Measurements from ENCODE around the gene ASAP2. TPM values are rescaled to one million over a fixed set of nuclear protein-coding genes. Genes with fewer than 3 reads are reported as not detected.

Gene ASAP2
- total RNA-seq, 2 experiments from 2014 or later: 0.16 TPM; not detected in 1

DNA sequence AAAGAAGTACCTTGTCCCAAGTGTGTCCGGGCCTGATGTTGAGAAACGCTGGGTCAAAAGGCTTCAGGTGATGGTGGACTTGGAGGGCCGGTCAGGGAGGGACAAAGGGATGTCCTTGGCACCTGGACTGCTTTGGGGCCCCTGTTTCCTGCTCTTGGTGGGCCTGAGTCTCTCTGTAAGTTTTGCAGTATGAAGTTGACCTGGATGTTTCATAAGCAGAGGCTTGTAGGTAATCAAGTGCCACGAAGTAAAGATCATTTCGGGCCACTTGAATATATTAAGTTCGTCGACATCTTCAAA, 29.4 kb downstream of the ASAP2 start:
- Mint-ChIP-seq H3K27me3 (peaks cover 13% of the 10 kb centered on the region), H3K4me1 (ENCODE audit: low read depth) (no peaks in the 10 kb centered on the region), H3K27ac (no peak overlapping the region), H3K36me3 (ENCODE audit: low read depth) (no peaks in the 10 kb centered on the region), H3K9me3 (no peaks in the 10 kb centered on the region), H3K4me3 (no peak overlapping the region)
- POLR2A ChIA-PET: no interaction called here
- H3K36me3 ChIP-seq (ENCODE audit: insufficient read depth, low read length): no peaks in the 10 kb centered on the region
- TF ChIP-seq, protein P1, sequence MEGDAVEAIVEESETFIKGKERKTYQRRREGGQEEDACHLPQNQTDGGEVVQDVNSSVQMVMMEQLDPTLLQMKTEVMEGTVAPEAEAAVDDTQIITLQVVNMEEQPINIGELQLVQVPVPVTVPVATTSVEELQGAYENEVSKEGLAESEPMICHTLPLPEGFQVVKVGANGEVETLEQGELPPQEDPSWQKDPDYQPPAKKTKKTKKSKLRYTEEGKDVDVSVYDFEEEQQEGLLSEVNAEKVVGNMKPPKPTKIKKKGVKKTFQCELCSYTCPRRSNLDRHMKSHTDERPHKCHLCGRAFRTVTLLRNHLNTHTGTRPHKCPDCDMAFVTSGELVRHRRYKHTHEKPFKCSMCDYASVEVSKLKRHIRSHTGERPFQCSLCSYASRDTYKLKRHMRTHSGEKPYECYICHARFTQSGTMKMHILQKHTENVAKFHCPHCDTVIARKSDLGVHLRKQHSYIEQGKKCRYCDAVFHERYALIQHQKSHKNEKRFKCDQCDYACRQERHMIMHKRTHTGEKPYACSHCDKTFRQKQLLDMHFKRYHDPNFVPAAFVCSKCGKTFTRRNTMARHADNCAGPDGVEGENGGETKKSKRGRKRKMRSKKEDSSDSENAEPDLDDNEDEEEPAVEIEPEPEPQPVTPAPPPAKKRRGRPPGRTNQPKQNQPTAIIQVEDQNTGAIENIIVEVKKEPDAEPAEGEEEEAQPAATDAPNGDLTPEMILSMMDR (IDR thresholded peaks at IDR 0.05): no peak
- H3K4me3 ChIP-seq (ENCODE audit: low read length): no peak overlapping the region
- no peak for ATAC-seq (ENCODE audit: poor library complexity)
- no peaks in the 10 kb centered on the region for H3K4me1 ChIP-seq (ENCODE audit: insufficient read depth, low read length)
- DNase-seq: no peak
- no peak overlapping the region for H3K27ac ChIP-seq (ENCODE audit: low read depth in 1 of 2, low read length in 2 of 2)
- H3K27me3 ChIP-seq (ENCODE audit: control insufficient read depth in 1 of 2, insufficient read depth in 2 of 2, low read length in 2 of 2): peaks cover 0 to 3% of the 10 kb centered on the region in 2 experiments
- intact Hi-C loops (cut with DNase I, micrococcal nuclease): no loop called here
- CTCF ChIA-PET: no interaction called here
- no peaks in the 10 kb centered on the region for H3K9me3 ChIP-seq (ENCODE audit: control insufficient read depth in 1 of 2, insufficient read depth in 1 of 2, low read length in 2 of 2)

DNA sequence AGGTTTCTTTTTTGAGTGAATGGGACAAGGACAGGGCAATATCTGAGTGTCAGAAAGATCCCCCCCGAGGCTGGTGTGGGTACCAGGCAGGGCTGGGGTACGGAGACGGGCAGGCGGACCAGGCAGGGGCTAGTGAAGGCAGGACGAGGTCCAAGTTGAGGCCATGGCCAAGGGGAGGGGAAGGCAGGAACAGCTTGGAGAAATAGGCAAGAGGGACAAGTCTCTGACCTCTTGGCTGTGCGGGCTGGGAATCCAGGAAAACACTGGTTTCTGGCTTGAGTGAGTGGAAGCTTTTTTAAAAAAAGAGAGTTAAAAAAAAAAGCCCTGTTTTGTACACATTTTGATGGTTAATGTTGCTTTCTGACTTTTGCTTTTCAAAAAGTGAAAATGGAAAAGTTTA, 30.3 kb downstream of the ASAP2 start:
- Histone ChIP-seq H3K4me1 (ENCODE audit: insufficient read depth, low read length) (no peaks in the 10 kb centered on the region), H3K27ac (ENCODE audit: low read depth in 1 of 2, low read length in 2 of 2) (no peak overlapping the region), H3K27me3 (ENCODE audit: control insufficient read depth in 1 of 2, insufficient read depth in 2 of 2, low read length in 2 of 2) (no peaks in the 10 kb centered on the region), H3K4me3 (ENCODE audit: low read length) (no peak overlapping the region), H3K9me3 (ENCODE audit: control insufficient read depth in 1 of 2, insufficient read depth in 1 of 2, low read length in 2 of 2) (no peaks in the 10 kb centered on the region), H3K36me3 (ENCODE audit: insufficient read depth, low read length) (no peaks in the 10 kb centered on the region)
- Mint-ChIP-seq H3K4me1 (ENCODE audit: low read depth) (no peaks in the 10 kb centered on the region), H3K36me3 (ENCODE audit: low read depth) (no peaks in the 10 kb centered on the region), H3K27me3 (peaks cover 13% of the 10 kb centered on the region), H3K4me3 (no peak overlapping the region), H3K9me3 (no peaks in the 10 kb centered on the region), H3K27ac (no peak overlapping the region)
- intact Hi-C loops (cut with DNase I, micrococcal nuclease): no loop called here
- DNase-seq (no peak), ATAC-seq (ENCODE audit: poor library complexity) (no peak)
- TF ChIP-seq, protein P1 (IDR thresholded peaks at IDR 0.05): no peak
- ChIA-PET CTCF (no interaction called here), POLR2A (no interaction called here)

DNA sequence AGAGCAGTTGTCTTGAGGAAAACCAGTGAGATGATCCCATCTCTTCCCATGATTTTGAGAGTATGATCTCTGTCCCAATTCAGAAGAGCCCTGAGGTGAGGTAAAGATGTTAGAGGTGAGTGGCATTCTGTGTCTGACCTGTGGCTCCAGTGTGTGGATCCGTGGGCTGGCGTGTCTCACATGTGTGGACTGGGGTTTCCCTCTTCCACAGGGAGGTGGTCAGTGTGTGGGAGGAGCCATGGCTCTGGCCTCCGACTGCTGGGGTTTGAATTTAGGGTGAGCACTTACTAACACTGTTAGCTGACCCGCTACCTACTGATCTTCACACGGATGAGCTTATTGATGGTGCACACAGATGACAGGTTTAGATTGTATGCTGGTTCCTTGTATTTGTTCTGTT, 31.2 kb downstream of the ASAP2 start:
- H3K27ac ChIP-seq (ENCODE audit: low read depth in 1 of 2, low read length in 2 of 2): no peak overlapping the region
- ChIA-PET POLR2A (no interaction called here), CTCF (no interaction called here)
- DNase-seq: no peak
- intact Hi-C loops (cut with DNase I, micrococcal nuclease): no loop called here
- H3K27me3 ChIP-seq (ENCODE audit: control insufficient read depth in 1 of 2, insufficient read depth in 2 of 2, low read length in 2 of 2): no peaks in the 10 kb centered on the region
- Mint-ChIP-seq H3K27ac (no peak overlapping the region), H3K9me3 (no peaks in the 10 kb centered on the region), H3K36me3 (ENCODE audit: low read depth) (no peaks in the 10 kb centered on the region), H3K4me3 (no peak overlapping the region), H3K27me3 (peaks cover 5% of the 10 kb centered on the region), H3K4me1 (ENCODE audit: low read depth) (no peaks in the 10 kb centered on the region)
- H3K4me3 ChIP-seq (ENCODE audit: low read length): no peak overlapping the region
- TF ChIP-seq, protein P1 (IDR thresholded peaks at IDR 0.05): no peak
- H3K4me1 ChIP-seq (ENCODE audit: insufficient read depth, low read length): no peaks in the 10 kb centered on the region
- H3K36me3 ChIP-seq (ENCODE audit: insufficient read depth, low read length): no peaks in the 10 kb centered on the region
- no peak for ATAC-seq (ENCODE audit: poor library complexity)
- no peaks in the 10 kb centered on the region for H3K9me3 ChIP-seq (ENCODE audit: control insufficient read depth in 1 of 2, insufficient read depth in 1 of 2, low read length in 2 of 2)
